Progenitor cell of endocrine pancreas (in vitro differentiated cells): Measurements from ENCODE around the gene FGD5. TPM values are rescaled to one million over a fixed set of nuclear protein-coding genes. Genes with fewer than 3 reads are reported as not detected.

Source experiments
- DNase-seq: peaks from one replicate; pipeline ENCODE4 v3.0.0; 2021; ENCODE audit warnings: low spot score; ENCODE audit not compliant: unreplicated experiment
- H3K27ac Mint-ChIP-seq: 2 replicates; pipeline ENCODE4 v1.8.0; 2021; ENCODE audit warnings: mild to moderate bottlenecking, moderate library complexity, mixed read lengths
- H3K27me3 Mint-ChIP-seq: 2 replicates; pipeline ENCODE4 v1.8.0; 2021; ENCODE audit warnings: mixed read lengths
- H3K36me3 Mint-ChIP-seq: 2 replicates; pipeline ENCODE4 v1.8.0; 2022; ENCODE audit warnings: mixed read lengths; ENCODE audit not compliant: insufficient read depth
- H3K4me1 Mint-ChIP-seq: 2 replicates; pipeline ENCODE4 v1.8.0; 2021; ENCODE audit warnings: low read depth, mixed read lengths
- H3K4me3 Mint-ChIP-seq: 2 replicates; pipeline ENCODE4 v1.8.0; 2021; ENCODE audit warnings: low read depth, mild to moderate bottlenecking, moderate library complexity, mixed read lengths
- H3K9me3 Mint-ChIP-seq: 2 replicates; pipeline ENCODE4 v1.8.0; 2021; ENCODE audit warnings: low read depth, mixed read lengths
- CTCF ChIP-seq: fragments of 200-600 bp; sonication (generic); IDR thresholded peaks from one replicate; pipeline ENCODE4 v1.5.0; 2021; ENCODE audit warnings: antibody characterized with exemption, mild to moderate bottlenecking; ENCODE audit not compliant: unreplicated experiment
- total RNA-seq: library from RNA; stranded (reverse); gene quantifications from 2 replicates; pipeline ENCODE4 v1.2.1, GENCODE V29; 2021

Gene FGD5
- total RNA-seq, 1 donor from 2014 or later: 0.17 TPM

GRCh38 chr3:14879211-14879874 lies 60.6 kb downstream of the FGD5 start:
- Mint-ChIP-seq H3K27ac (peak overlapping the region; percentile 31), H3K4me1 (peaks cover 2% of the 10 kb centered on the region), H3K36me3 (no peaks in the 10 kb centered on the region), H3K4me3 (no peak overlapping the region), H3K9me3 (no peaks in the 10 kb centered on the region), H3K27me3 (peaks cover 25% of the 10 kb centered on the region)
- TF ChIP-seq CTCF: no peak
- DNase-seq: no peak

DNA sequence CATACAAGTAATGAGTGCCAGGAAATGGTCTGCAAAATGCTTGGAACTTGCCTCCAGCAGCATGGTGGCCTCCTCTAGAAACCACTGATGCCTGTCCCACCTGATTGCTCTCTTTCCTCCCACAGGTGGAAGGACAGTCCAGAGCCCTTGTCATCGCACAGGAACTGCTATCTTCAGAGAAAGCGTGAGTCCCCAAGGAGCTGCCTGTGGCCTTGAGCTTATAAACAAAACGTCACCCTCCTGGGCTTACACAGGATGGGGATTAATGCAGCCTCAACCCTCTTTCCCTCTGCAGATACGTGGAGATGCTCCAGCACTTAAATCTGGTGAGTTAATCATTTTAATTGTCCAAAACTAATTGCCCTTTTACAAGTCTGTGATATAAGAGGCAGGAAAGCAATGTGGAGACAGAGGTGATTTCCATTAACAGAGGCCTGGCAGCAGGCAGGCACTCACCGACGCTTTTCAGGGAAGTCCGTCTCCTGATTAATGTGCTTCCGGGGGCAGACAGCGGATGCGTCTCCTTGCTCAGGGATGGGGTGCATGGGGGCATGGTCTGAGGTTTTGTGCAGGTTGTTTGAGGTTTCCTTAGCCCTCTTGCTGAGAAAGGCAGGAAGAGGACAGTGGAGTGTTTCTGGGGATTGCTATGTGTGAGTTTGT lies 61.8 kb downstream of the FGD5 start:
- no peak for TF ChIP-seq CTCF
- no peak for DNase-seq
- Mint-ChIP-seq H3K4me3 (no peak overlapping the region), H3K36me3 (no peaks in the 10 kb centered on the region), H3K9me3 (no peaks in the 10 kb centered on the region), H3K4me1 (peaks cover 9% of the 10 kb centered on the region), H3K27me3 (peaks cover 23% of the 10 kb centered on the region), H3K27ac (no peak overlapping the region)

GRCh38 chr3:14883226-14883625 lies 64.5 kb downstream of the FGD5 start:
- Mint-ChIP-seq H3K27me3 (peaks cover 36% of the 10 kb centered on the region), H3K36me3 (no peaks in the 10 kb centered on the region), H3K9me3 (no peaks in the 10 kb centered on the region), H3K4me3 (no peak overlapping the region), H3K4me1 (peaks cover 14% of the 10 kb centered on the region), H3K27ac (no peak overlapping the region)
- DNase-seq: no peak
- TF ChIP-seq CTCF: no peak

DNA sequence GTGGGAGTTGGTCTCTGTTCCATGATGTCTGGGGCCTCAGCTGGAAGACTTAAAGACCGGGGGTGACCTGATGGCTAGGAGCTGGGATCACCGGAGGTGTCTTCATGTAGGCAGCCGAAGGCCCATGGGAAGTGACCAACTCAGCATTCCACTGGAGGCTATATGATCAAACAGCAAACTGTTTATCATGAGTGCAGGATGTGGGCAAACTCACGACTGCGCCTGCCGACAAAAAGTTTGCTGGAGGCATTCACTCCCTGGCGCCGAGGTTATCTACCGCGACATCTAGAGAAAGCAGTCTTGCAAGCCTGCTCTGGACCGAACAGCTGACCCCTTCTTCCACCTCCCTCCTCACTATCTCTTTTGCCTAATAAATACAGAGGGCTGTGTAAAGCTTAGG lies 65.9 kb downstream of the FGD5 start:
- peaks cover 40% of the 10 kb centered on the region for H3K27me3 Mint-ChIP-seq
- no peaks in the 10 kb centered on the region for H3K36me3 Mint-ChIP-seq
- no peak overlapping the region for H3K27ac Mint-ChIP-seq
- H3K4me1 Mint-ChIP-seq: peaks cover 23% of the 10 kb centered on the region
- no peak for TF ChIP-seq CTCF
- no peak for DNase-seq
- no peak overlapping the region for H3K4me3 Mint-ChIP-seq
- H3K9me3 Mint-ChIP-seq: no peaks in the 10 kb centered on the region

DNA sequence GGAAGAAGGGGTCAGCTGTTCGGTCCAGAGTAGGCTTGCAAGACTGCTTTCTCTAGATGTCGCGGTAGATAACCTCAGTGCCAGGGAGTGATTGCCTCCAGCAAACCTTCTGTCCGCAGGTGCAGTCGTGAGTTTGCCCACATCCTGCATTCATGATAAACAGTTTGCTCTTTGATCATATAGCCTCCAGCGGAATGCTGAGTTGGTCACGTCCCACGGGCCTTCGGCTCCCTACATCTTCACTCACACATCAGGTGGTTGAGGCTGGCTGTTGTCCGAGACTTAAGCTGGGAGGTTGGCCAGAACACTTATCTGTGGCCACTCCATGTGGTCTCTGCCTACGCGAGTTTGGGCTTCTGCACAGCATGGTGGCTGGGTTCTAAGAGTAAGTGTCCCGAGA lies 66.5 kb downstream of the FGD5 start:
- Mint-ChIP-seq H3K9me3 (no peaks in the 10 kb centered on the region), H3K4me3 (no peak overlapping the region), H3K27me3 (peaks cover 45% of the 10 kb centered on the region), H3K27ac (no peak overlapping the region), H3K36me3 (no peaks in the 10 kb centered on the region), H3K4me1 (peaks cover 23% of the 10 kb centered on the region)
- no peak for TF ChIP-seq CTCF
- no peak for DNase-seq
